ENCODE data around the gene ACACB.

Gene ACACB

GRCh38 chr12:109202770-109203169 is 86.4 kb downstream of the ACACB start:
- intact Hi-C loops (cut with DNase I; ENCODE audit: low total_unique reads), result no loop called here
- no peaks in the 10 kb centered on the region for H3K27me3 ChIP-seq
- no peak for TF ChIP-seq CTCF (IDR thresholded peaks at IDR 0.05)
- no peaks in the 10 kb centered on the region for H3K4me1 ChIP-seq
- no peak overlapping the region for H3K4me3 ChIP-seq
- no peak for DNase-seq
- H3K27ac ChIP-seq, result no peak overlapping the region
- H3K9me3 ChIP-seq, result no peaks in the 10 kb centered on the region
- H3K36me3 ChIP-seq, result peaks cover 52 to 99% (median 90%) of the 10 kb centered on the region in 3 donors

GRCh38 chr12:109203480-109203879 is 87.1 kb downstream of the ACACB start:
- no peak for TF ChIP-seq CTCF (IDR thresholded peaks at IDR 0.05)
- Histone ChIP-seq H3K9me3 (no peaks in the 10 kb centered on the region), H3K27me3 (no peaks in the 10 kb centered on the region), H3K4me1 (no peaks in the 10 kb centered on the region), H3K4me3 (no peak overlapping the region), H3K36me3 (peaks cover 59 to 99% (median 89%) of the 10 kb centered on the region in 3 donors), H3K27ac (no peak overlapping the region)
- intact Hi-C loops (cut with DNase I; ENCODE audit: low total_unique reads), result no loop called here
- no peak for DNase-seq

GRCh38 chr12:109209082-109209481 is 92.7 kb downstream of the ACACB start:
- no peak for DNase-seq
- H3K36me3 ChIP-seq, result peaks cover 66 to 91% (median 80%) of the 10 kb centered on the region in 3 donors
- H3K4me3 ChIP-seq, result no peak overlapping the region
- no peaks in the 10 kb centered on the region for H3K9me3 ChIP-seq
- no peaks in the 10 kb centered on the region for H3K27me3 ChIP-seq
- H3K4me1 ChIP-seq, result no peaks in the 10 kb centered on the region
- intact Hi-C loops (cut with DNase I; ENCODE audit: low total_unique reads), result no loop called here
- TF ChIP-seq CTCF (IDR thresholded peaks at IDR 0.05), result no peak
- no peak overlapping the region for H3K27ac ChIP-seq

- H3K36me3 ChIP-seq, result peaks cover 67 to 91% (median 82%) of the 10 kb centered on the region in 3 donors
- no peaks in the 10 kb centered on the region for H3K27me3 ChIP-seq
- intact Hi-C loops (cut with DNase I; ENCODE audit: low total_unique reads), result no loop called here
- no peak for TF ChIP-seq CTCF (IDR thresholded peaks at IDR 0.05)
- H3K27ac ChIP-seq, result no peak overlapping the region
- DNase-seq, result no peak
- H3K4me1 ChIP-seq, result no peaks in the 10 kb centered on the region
- H3K9me3 ChIP-seq, result no peaks in the 10 kb centered on the region
- H3K4me3 ChIP-seq, result no peak overlapping the region
These were observed 96.2 kb downstream of the ACACB start for GRCh38 chr12:109212460-109213115.

GRCh38 chr12:109214131-109214530 is 97.7 kb downstream of the ACACB start:
- Histone ChIP-seq H3K9me3 (no peaks in the 10 kb centered on the region), H3K27me3 (no peaks in the 10 kb centered on the region), H3K27ac (no peak overlapping the region), H3K36me3 (peaks cover 66 to 91% (median 82%) of the 10 kb centered on the region in 3 donors), H3K4me1 (no peaks in the 10 kb centered on the region), H3K4me3 (no peak overlapping the region)
- intact Hi-C loops (cut with DNase I; ENCODE audit: low total_unique reads), result no loop called here
- DNase-seq, result no peak
- no peak for TF ChIP-seq CTCF (IDR thresholded peaks at IDR 0.05)
